Measurements from ENCODE around the gene PRPSAP2.
"Not testable (repeated sequence)": the region's sequence is repeated elsewhere in the genome, so short reads cannot be mapped to it uniquely, and the experiment has no call there.

Gene PRPSAP2

GRCh38 chr17:18947866-18948265 is 89.9 kb downstream of the PRPSAP2 start:
- no peak for DNase-seq

GRCh38 chr17:18948476-18949006 is 90.6 kb downstream of the PRPSAP2 start:
- DNase-seq, result no peak

GRCh38 chr17:18949566-18949965 is 91.6 kb downstream of the PRPSAP2 start:
- no peak for DNase-seq

- DNase-seq, result no peak
Observed at GRCh38 chr17:18950346-18950745, 92.4 kb downstream of the PRPSAP2 start.

- no peak for DNase-seq
Observed at GRCh38 chr17:18950944-18951905, 93.3 kb downstream of the PRPSAP2 start.

GRCh38 chr17:18951941-18952842 is 94.3 kb downstream of the PRPSAP2 start, which contains the start of gene SLC5A10:
SLC5A10 (plus strand) TSS chr17:18952165; CDS start chr17:18952206, 41 bp downstream.
- no peak for DNase-seq

GRCh38 chr17:18953231-18953728 is 95.3 kb downstream of the PRPSAP2 start:
- no peak for DNase-seq

- DNase-seq, result no peak
Observed at GRCh38 chr17:18954321-18954720, 96.4 kb downstream of the PRPSAP2 start.

GRCh38 chr17:18955009-18955408 is 97.1 kb downstream of the PRPSAP2 start:
- no peak for DNase-seq

GRCh38 chr17:18956021-18956420 is 98.1 kb downstream of the PRPSAP2 start:
- not testable (repeated sequence) for DNase-seq

GRCh38 chr17:18956581-18956980 is 98.7 kb downstream of the PRPSAP2 start:
- DNase-seq, result no peak

GRCh38 chr17:18957831-18958230 is 99.9 kb downstream of the PRPSAP2 start:
- no peak for DNase-seq

- DNase-seq, result no peak
Observed at GRCh38 chr17:18958611-18959010, 100.7 kb downstream of the PRPSAP2 start.

- no peak for DNase-seq
Observed at GRCh38 chr17:18959071-18959844, 101.3 kb downstream of the PRPSAP2 start.

GRCh38 chr17:18959845-18960240 is 101.9 kb downstream of the PRPSAP2 start:
- DNase-seq, result no peak

GRCh38 chr17:18960241-18960665 is 102.3 kb downstream of the PRPSAP2 start:
- no peak for DNase-seq

GRCh38 chr17:18960803-18961511 is 103.0 kb downstream of the PRPSAP2 start:
- DNase-seq, result peak; percentile 76

- no peak for DNase-seq
Observed at GRCh38 chr17:18961634-18962493, 103.9 kb downstream of the PRPSAP2 start.

- DNase-seq, result no peak
Observed at GRCh38 chr17:18962494-18962815, 104.5 kb downstream of the PRPSAP2 start.
